Tibial nerve (tissue), 4 donors: Measurements from ENCODE around the gene AOPEP. TPM values are rescaled to one million over a fixed set of nuclear protein-coding genes. Genes with fewer than 3 reads are reported as not detected.
A peak's percentile ranks its signal among the peaks of the same experiment; 100 is the strongest.

Source experiments
- DNase-seq, 2 donors: peaks; one replicate each; pipeline ENCODE4 v3.0.0-alpha.2; 2019; ENCODE audit warnings: low spot score in 2 of 2
- H3K27ac ChIP-seq, 4 donors: fragments of 200-600 bp; sonication (generic) in 3 of 4; one replicate each; pipeline ENCODE4 v1.5.1; 2017 to 2019; ENCODE audit warnings: mild to moderate bottlenecking in 1 of 4
- H3K27me3 ChIP-seq, 2 donors: fragments of 200-600 bp; sonication (generic) in 1 of 2; one replicate each; pipeline versions ENCODE4 v1.5.1 to v1.6.0; 2017 to 2019
- H3K36me3 ChIP-seq, 3 donors: fragments of 200-600 bp; sonication (generic); one replicate each; pipeline ENCODE4 v1.5.1; 2018 to 2019
- H3K4me1 ChIP-seq, 4 donors: fragments of 200-600 bp; sonication (generic) in 3 of 4; one replicate each; pipeline ENCODE4 v1.5.1; 2017 to 2019
- H3K4me3 ChIP-seq, 4 donors: fragments of 200-600 bp; sonication (generic) in 3 of 4; one replicate each; pipeline ENCODE4 v1.5.1; 2017 to 2019; ENCODE audit warnings: mild to moderate bottlenecking in 1 of 4, moderate library complexity in 1 of 4
- H3K9me3 ChIP-seq, 4 donors: fragments of 200-600 bp; sonication (generic) in 3 of 4; one replicate each; pipeline ENCODE4 v1.5.1; 2017 to 2019
- CTCF ChIP-seq, 5 experiments: fragments of 200-600 bp in 3 of 5; fragments of 450-650 bp in 2 of 5; sonication (generic) in 3 of 5; IDR thresholded peaks; one replicate each; pipeline ENCODE4 v1.5.1; 2016 to 2019; ENCODE audit warnings: antibody characterized with exemption in 5 of 5, mild to moderate bottlenecking in 3 of 5, moderate library complexity in 2 of 5
- EP300 ChIP-seq, 2 donors: sonication (generic); formaldehyde crosslinking; IDR thresholded peaks; one replicate each; pipeline ENCODE4 v1.6.1; 2017; ENCODE audit warnings: antibody characterized with exemption in 2 of 2, mild to moderate bottlenecking in 1 of 2
- POLR2A ChIP-seq, 2 donors: fragments of 450-650 bp; IDR thresholded peaks; one replicate each; pipeline ENCODE4 v1.6.1; 2017; ENCODE audit warnings: antibody characterized with exemption in 2 of 2, mild to moderate bottlenecking in 2 of 2, moderate library complexity in 2 of 2
- WGBS, 2 donors: methylation state at CpG; one replicate each; pipeline ENCODE4 v1.1.5; 2018; 5-methylcytosine and 5-hydroxymethylcytosine counted together
- total RNA-seq, 4 donors: library from RNA; depleted of rRNA; stranded (reverse); fragments of >200 nt; gene quantifications; one replicate each; pipeline ENCODE4 v1.1.0, GENCODE V29; 2016

AOPEP gene
- total RNA-seq, 4 donors from 2014 or later, result 236 to 323 (median 265) TPM

- 93 to 98% methylated on average over 5 of the region's 5 CpGs for WGBS, 2 donors
- H3K36me3 ChIP-seq, result peaks cover 0 to 8% (median 0%) of the 10 kb centered on the region in 3 donors
- TF ChIP-seq POLR2A (IDR thresholded peaks at IDR 0.05) (no peak), EP300 (IDR thresholded peaks at IDR 0.05) (no peak), CTCF (IDR thresholded peaks at IDR 0.05) (no peak)
- no peaks in the 10 kb centered on the region for H3K4me1 ChIP-seq
- H3K4me3 ChIP-seq, result no peak overlapping the region
- no peak for DNase-seq
- no peak overlapping the region for H3K27ac ChIP-seq
- H3K9me3 ChIP-seq, result peaks cover 0 to 4% (median 0%) of the 10 kb centered on the region in 4 donors
- no peaks in the 10 kb centered on the region for H3K27me3 ChIP-seq
Observed at GRCh38 chr9:94855903-94856302, 129.4 kb downstream of the AOPEP start.

GRCh38 chr9:94857791-94858190, 131.3 kb downstream of the AOPEP start:
- Histone ChIP-seq H3K27me3 (no peaks in the 10 kb centered on the region), H3K4me3 (no peak overlapping the region), H3K27ac (no peak overlapping the region), H3K36me3 (peaks cover 0 to 8% (median 0%) of the 10 kb centered on the region in 3 donors), H3K9me3 (peaks cover 0 to 4% (median 0%) of the 10 kb centered on the region in 4 donors), H3K4me1 (peaks cover 0 to 18% (median 5%) of the 10 kb centered on the region in 4 donors)
- TF ChIP-seq EP300 (IDR thresholded peaks at IDR 0.05) (no peak), CTCF (IDR thresholded peaks at IDR 0.05) (no peak), POLR2A (IDR thresholded peaks at IDR 0.05) (no peak)
- WGBS, 2 donors, result 96 to 97% methylated on average over 8 of the region's 8 CpGs
- no peak for DNase-seq

GRCh38 chr9:94859226-94859625, 132.7 kb downstream of the AOPEP start:
- Histone ChIP-seq H3K27ac (no peak overlapping the region), H3K36me3 (peaks cover 0 to 8% (median 0%) of the 10 kb centered on the region in 3 donors), H3K4me1 (peaks cover 0 to 19% (median 9%) of the 10 kb centered on the region in 4 donors), H3K27me3 (no peaks in the 10 kb centered on the region), H3K9me3 (peaks cover 0 to 4% (median 0%) of the 10 kb centered on the region in 4 donors), H3K4me3 (no peak overlapping the region)
- WGBS, 2 donors, result 70 to 88% methylated on average over 2 of the region's 2 CpGs
- no peak for DNase-seq
- no peak for TF ChIP-seq POLR2A (IDR thresholded peaks at IDR 0.05)
- no peak for TF ChIP-seq CTCF (IDR thresholded peaks at IDR 0.05)
- no peak for TF ChIP-seq EP300 (IDR thresholded peaks at IDR 0.05)

GRCh38 chr9:94859891-94860290, 133.4 kb downstream of the AOPEP start:
- 95 to 99% methylated on average over 6 of the region's 6 CpGs for WGBS, 2 donors
- Histone ChIP-seq H3K4me3 (no peak overlapping the region), H3K27me3 (no peaks in the 10 kb centered on the region), H3K4me1 (peaks cover 0 to 24% (median 11%) of the 10 kb centered on the region in 4 donors), H3K36me3 (peaks cover 0 to 8% (median 0%) of the 10 kb centered on the region in 3 donors), H3K9me3 (peaks cover 0 to 4% (median 0%) of the 10 kb centered on the region in 4 donors), H3K27ac (no peak overlapping the region)
- no peak for DNase-seq
- TF ChIP-seq EP300 (IDR thresholded peaks at IDR 0.05) (no peak), CTCF (IDR thresholded peaks at IDR 0.05) (no peak), POLR2A (IDR thresholded peaks at IDR 0.05) (no peak)

GRCh38 chr9:94860678-94861588, 134.4 kb downstream of the AOPEP start:
- no peak for TF ChIP-seq EP300 (IDR thresholded peaks at IDR 0.05)
- no peak for TF ChIP-seq POLR2A (IDR thresholded peaks at IDR 0.05)
- no peak for TF ChIP-seq CTCF (IDR thresholded peaks at IDR 0.05)
- H3K27me3 ChIP-seq, result no peaks in the 10 kb centered on the region
- WGBS, 2 donors, result 78 to 86% methylated on average over 10 of the region's 10 CpGs
- peaks cover 0 to 35% (median 19%) of the 10 kb centered on the region in 4 donors for H3K4me1 ChIP-seq
- H3K27ac ChIP-seq, result peak overlapping the region in 2 of 4 donors; percentile 38 to 47
- DNase-seq, result no peak
- peaks cover 0 to 4% (median 0%) of the 10 kb centered on the region in 4 donors for H3K9me3 ChIP-seq
- peaks cover 0 to 8% (median 0%) of the 10 kb centered on the region in 3 donors for H3K36me3 ChIP-seq
- no peak overlapping the region for H3K4me3 ChIP-seq
